ENCODE data around the gene TNRC6B.

DNA sequence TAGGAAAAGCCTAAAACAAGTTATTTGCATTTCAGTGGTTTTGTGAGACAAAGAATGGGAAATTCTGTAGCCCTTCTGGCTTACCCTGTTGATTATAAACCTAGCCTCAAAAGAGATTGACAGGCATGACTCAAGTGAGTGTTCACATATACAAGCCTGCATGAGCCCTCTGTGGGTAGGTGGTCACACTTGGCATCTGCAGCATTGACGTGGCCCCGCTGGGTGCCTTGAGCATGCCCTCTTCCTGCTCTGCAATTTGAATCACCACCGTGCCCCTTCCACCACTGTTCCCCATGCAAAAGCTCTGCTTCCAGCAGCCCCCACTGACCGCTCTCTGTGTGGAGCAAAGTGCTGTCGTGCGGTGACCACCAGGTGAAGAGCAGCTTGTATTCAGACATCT lies 147.6 kb downstream of the TNRC6B start:
- TF ChIP-seq, protein P1, sequence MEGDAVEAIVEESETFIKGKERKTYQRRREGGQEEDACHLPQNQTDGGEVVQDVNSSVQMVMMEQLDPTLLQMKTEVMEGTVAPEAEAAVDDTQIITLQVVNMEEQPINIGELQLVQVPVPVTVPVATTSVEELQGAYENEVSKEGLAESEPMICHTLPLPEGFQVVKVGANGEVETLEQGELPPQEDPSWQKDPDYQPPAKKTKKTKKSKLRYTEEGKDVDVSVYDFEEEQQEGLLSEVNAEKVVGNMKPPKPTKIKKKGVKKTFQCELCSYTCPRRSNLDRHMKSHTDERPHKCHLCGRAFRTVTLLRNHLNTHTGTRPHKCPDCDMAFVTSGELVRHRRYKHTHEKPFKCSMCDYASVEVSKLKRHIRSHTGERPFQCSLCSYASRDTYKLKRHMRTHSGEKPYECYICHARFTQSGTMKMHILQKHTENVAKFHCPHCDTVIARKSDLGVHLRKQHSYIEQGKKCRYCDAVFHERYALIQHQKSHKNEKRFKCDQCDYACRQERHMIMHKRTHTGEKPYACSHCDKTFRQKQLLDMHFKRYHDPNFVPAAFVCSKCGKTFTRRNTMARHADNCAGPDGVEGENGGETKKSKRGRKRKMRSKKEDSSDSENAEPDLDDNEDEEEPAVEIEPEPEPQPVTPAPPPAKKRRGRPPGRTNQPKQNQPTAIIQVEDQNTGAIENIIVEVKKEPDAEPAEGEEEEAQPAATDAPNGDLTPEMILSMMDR (IDR thresholded peaks at IDR 0.05) = no peak
- no peak for TF ChIP-seq POLR2AphosphoS5 (IDR thresholded peaks at IDR 0.05)

Measured in breast epithelium (tissue), 3 donors.